Measurements from ENCODE around the gene PHF5A. TPM values are rescaled to one million over a fixed set of nuclear protein-coding genes. Genes with fewer than 3 reads are reported as not detected.

The PHF5A gene
- total RNA-seq, 1 donor = 38.4 TPM

DNA sequence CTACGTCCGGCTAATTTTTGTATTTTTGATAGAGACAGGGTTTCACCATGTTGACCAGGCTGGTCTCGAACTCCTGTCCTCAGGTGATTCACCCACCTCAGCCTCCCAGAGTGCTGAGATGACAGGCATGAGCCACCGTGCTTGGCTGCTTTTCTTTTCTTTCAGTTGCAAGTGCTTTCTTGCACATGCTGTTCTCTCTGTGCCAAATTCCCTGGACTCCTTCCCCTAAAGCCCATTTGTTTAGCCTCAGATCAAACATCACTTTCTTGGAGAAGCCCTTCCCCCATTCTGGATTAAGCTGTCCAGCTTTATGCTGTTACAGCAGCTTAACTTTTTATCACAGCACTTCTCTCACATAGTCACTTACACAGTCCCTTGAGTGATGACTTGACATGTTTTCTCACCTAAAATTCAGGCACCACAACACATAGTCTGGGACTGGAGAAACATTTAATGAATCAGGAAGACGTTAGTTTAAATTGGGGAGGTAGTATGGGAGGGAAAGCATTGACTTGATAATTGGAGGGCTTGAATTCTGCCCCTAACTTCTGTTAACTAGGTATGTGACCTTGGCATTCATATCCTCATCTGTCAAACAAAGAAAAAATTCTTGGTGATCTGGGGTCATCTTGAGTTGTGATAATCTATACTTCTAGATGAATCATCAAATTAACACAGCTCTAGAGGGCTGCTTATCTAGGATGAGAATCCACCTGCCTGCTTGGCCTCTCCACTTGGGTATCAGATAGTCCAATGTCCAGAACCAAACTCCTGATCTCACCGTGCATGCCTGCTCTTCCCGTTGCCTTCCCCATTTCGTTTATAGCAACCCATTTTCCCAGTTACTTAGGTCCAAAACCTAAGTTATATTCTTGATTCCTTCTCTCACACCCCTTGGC, 18.8 kb upstream of the PHF5A start:
- H3K79me2 ChIP-seq (ENCODE audit: insufficient read depth, low read length) = peaks cover 83% of the 10 kb centered on the region
- H3K36me3 ChIP-seq (ENCODE audit: insufficient read depth, low read length) = no peaks in the 10 kb centered on the region
- no peak overlapping the region for H2AFZ ChIP-seq (ENCODE audit: low read length)
- peaks cover 21% of the 10 kb centered on the region for H3K4me1 ChIP-seq (ENCODE audit: insufficient read depth, low read length)
- peaks cover 64% of the 10 kb centered on the region for H4K20me1 ChIP-seq (ENCODE audit: insufficient read depth, low read length)
- no peak overlapping the region for H3K4me2 ChIP-seq (ENCODE audit: insufficient read depth, low read length)
- TF ChIP-seq CTCF (IDR thresholded peaks at IDR 0.05; ENCODE audit: extremely low read depth, low read depth, low read length) = no peak
- no peaks in the 10 kb centered on the region for H3K9me3 ChIP-seq (ENCODE audit: low read depth, low read length)
- H3K27ac ChIP-seq (ENCODE audit: low read depth, low read length) = no peak overlapping the region
- no peaks in the 10 kb centered on the region for H3K27me3 ChIP-seq (ENCODE audit: insufficient read depth, low read length)
- H3K4me3 ChIP-seq (ENCODE audit: insufficient read depth, low read length) = no peak overlapping the region
- no peak for DNase-seq (ENCODE audit: insufficient read length, low spot score, missing footprints)

GRCh38 chr22:41485033-41485432, 16.5 kb upstream of the PHF5A start:
- H4K20me1 ChIP-seq (ENCODE audit: insufficient read depth, low read length) = peaks cover 71% of the 10 kb centered on the region

GRCh38 chr22:41482319-41482935, 13.9 kb upstream of the PHF5A start:
- Histone ChIP-seq H3K36me3 (ENCODE audit: insufficient read depth, low read length) (no peaks in the 10 kb centered on the region), H3K4me1 (ENCODE audit: insufficient read depth, low read length) (peaks cover 53% of the 10 kb centered on the region), H3K4me3 (ENCODE audit: insufficient read depth, low read length) (peak overlapping the region; percentile 11), H3K4me2 (ENCODE audit: insufficient read depth, low read length) (peak overlapping the region; percentile 64), H4K20me1 (ENCODE audit: insufficient read depth, low read length) (peaks cover 61% of the 10 kb centered on the region), H2AFZ (ENCODE audit: low read length) (no peak overlapping the region), H3K9me3 (ENCODE audit: low read depth, low read length) (no peaks in the 10 kb centered on the region), H3K79me2 (ENCODE audit: insufficient read depth, low read length) (peaks cover 75% of the 10 kb centered on the region), H3K27me3 (ENCODE audit: insufficient read depth, low read length) (no peaks in the 10 kb centered on the region), H3K27ac (ENCODE audit: low read depth, low read length) (peak overlapping the region; percentile 85)
- no peak for TF ChIP-seq CTCF (IDR thresholded peaks at IDR 0.05; ENCODE audit: extremely low read depth, low read depth, low read length)
- DNase-seq (ENCODE audit: insufficient read length, low spot score, missing footprints) = peak; percentile 78

More at GRCh38 chr22:41485033-41485432, 16.5 kb upstream of the PHF5A start:
- Histone ChIP-seq H3K36me3 (ENCODE audit: insufficient read depth, low read length) (no peaks in the 10 kb centered on the region), H3K9me3 (ENCODE audit: low read depth, low read length) (no peaks in the 10 kb centered on the region), H3K4me2 (ENCODE audit: insufficient read depth, low read length) (no peak overlapping the region), H3K27me3 (ENCODE audit: insufficient read depth, low read length) (no peaks in the 10 kb centered on the region), H3K27ac (ENCODE audit: low read depth, low read length) (no peak overlapping the region), H3K4me1 (ENCODE audit: insufficient read depth, low read length) (peaks cover 39% of the 10 kb centered on the region), H2AFZ (ENCODE audit: low read length) (no peak overlapping the region), H3K4me3 (ENCODE audit: insufficient read depth, low read length) (no peak overlapping the region), H3K79me2 (ENCODE audit: insufficient read depth, low read length) (peaks cover 80% of the 10 kb centered on the region)
- TF ChIP-seq CTCF (IDR thresholded peaks at IDR 0.05; ENCODE audit: extremely low read depth, low read depth, low read length) = no peak
- no peak for DNase-seq (ENCODE audit: insufficient read length, low spot score, missing footprints)

- DNase-seq (ENCODE audit: insufficient read length, low spot score, missing footprints) = no peak
- no peaks in the 10 kb centered on the region for H3K9me3 ChIP-seq (ENCODE audit: low read depth, low read length)
- peaks cover 72% of the 10 kb centered on the region for H3K79me2 ChIP-seq (ENCODE audit: insufficient read depth, low read length)
- peaks cover 53% of the 10 kb centered on the region for H3K4me1 ChIP-seq (ENCODE audit: insufficient read depth, low read length)
- no peaks in the 10 kb centered on the region for H3K36me3 ChIP-seq (ENCODE audit: insufficient read depth, low read length)
- H3K27ac ChIP-seq (ENCODE audit: low read depth, low read length) = peak overlapping the region; percentile 85
- no peaks in the 10 kb centered on the region for H3K27me3 ChIP-seq (ENCODE audit: insufficient read depth, low read length)
- TF ChIP-seq CTCF (IDR thresholded peaks at IDR 0.05; ENCODE audit: extremely low read depth, low read depth, low read length) = no peak
- peak overlapping the region; percentile 64 for H3K4me2 ChIP-seq (ENCODE audit: insufficient read depth, low read length)
- H4K20me1 ChIP-seq (ENCODE audit: insufficient read depth, low read length) = peaks cover 61% of the 10 kb centered on the region
- H3K4me3 ChIP-seq (ENCODE audit: insufficient read depth, low read length) = no peak overlapping the region
- H2AFZ ChIP-seq (ENCODE audit: low read length) = no peak overlapping the region
Observed at GRCh38 chr22:41481925-41482318, 13.4 kb upstream of the PHF5A start.

All from osteoblast (primary cell).